ENCODE measurements around the gene XCL1. TPM values are rescaled to one million over a fixed set of nuclear protein-coding genes. Genes with fewer than 3 reads are reported as not detected.

XCL1 gene
- total RNA-seq, 2 experiments from 2014 or later: 106 to 114 TPM

DNA sequence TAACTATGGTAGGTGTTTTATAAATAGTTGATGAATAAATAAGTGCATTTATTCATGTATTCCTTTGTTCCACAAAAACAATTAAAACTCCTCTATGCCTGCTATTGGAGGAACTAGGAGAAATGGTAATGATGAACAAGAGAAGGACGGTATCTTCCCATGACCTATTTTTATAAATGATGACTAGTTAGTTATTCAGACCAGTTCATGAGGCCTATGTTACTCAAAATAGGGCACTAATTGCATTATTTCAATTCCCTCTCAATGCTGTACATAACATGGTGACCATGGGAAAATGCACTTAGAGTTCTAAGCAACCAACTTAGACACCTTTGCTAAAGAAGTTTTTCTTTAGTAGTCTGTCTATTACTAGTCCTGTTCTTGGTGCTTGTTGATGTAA, 53.1 kb downstream of the XCL1 start:
- H3K9me3 Mint-ChIP-seq: no peaks in the 10 kb centered on the region
- H3K36me3 Mint-ChIP-seq (ENCODE audit: low read depth): no peaks in the 10 kb centered on the region
- ATAC-seq (no peak), DNase-seq (no peak)
- ChIA-PET POLR2A (no interaction called here), CTCF (no interaction called here)
- TF ChIP-seq, protein P1, sequence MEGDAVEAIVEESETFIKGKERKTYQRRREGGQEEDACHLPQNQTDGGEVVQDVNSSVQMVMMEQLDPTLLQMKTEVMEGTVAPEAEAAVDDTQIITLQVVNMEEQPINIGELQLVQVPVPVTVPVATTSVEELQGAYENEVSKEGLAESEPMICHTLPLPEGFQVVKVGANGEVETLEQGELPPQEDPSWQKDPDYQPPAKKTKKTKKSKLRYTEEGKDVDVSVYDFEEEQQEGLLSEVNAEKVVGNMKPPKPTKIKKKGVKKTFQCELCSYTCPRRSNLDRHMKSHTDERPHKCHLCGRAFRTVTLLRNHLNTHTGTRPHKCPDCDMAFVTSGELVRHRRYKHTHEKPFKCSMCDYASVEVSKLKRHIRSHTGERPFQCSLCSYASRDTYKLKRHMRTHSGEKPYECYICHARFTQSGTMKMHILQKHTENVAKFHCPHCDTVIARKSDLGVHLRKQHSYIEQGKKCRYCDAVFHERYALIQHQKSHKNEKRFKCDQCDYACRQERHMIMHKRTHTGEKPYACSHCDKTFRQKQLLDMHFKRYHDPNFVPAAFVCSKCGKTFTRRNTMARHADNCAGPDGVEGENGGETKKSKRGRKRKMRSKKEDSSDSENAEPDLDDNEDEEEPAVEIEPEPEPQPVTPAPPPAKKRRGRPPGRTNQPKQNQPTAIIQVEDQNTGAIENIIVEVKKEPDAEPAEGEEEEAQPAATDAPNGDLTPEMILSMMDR (IDR thresholded peaks at IDR 0.05): no peak
- intact Hi-C loops (cut with micrococcal nuclease): no loop called here
- no peak overlapping the region for H3K27ac Mint-ChIP-seq
- H3K27me3 Mint-ChIP-seq: peaks cover 6% of the 10 kb centered on the region
- no peak overlapping the region for H3K4me3 Mint-ChIP-seq
- peaks cover 6% of the 10 kb centered on the region for H3K4me1 Mint-ChIP-seq (ENCODE audit: low read depth)

Other genes starting within 250 kb of the XCL1 start
- 100 to 1,000 TPM; 188 to 191 TPM for gene XCL2, start 32.6 kb upstream of the XCL1 start, total RNA-seq
- not detected for gene DPT, start 152.6 kb downstream of the XCL1 start, total RNA-seq